Choroid plexus epithelial cell (primary cell): ENCODE results near the gene PRSS2.

ENCODE experiments used
- DNase-seq: peaks from one replicate; pipeline ENCODE4 v3.0.0-alpha.2; 2010; ENCODE audit warnings: low read depth
- H3K4me3 ChIP-seq: 2 replicates; pipeline ENCODE4 v1.5.1; 2011; ENCODE audit warnings: low read depth, mild to moderate bottlenecking, control low read depth, low read length, moderate library complexity
- CTCF ChIP-seq: conservative IDR thresholded peaks from 2 replicates; pipeline ENCODE4 v1.5.1; 2011; ENCODE audit warnings: low read depth, mild to moderate bottlenecking, control low read depth, inconsistent platforms, low read length, moderate library complexity

Gene PRSS2

GRCh38 chr7:142819530-142819929 is 48.8 kb downstream of the PRSS2 start:
- no peak overlapping the region for H3K4me3 ChIP-seq
- no peak for DNase-seq
- TF ChIP-seq CTCF, result no peak

- DNase-seq, result no peak
- H3K4me3 ChIP-seq, result no peak overlapping the region
- TF ChIP-seq CTCF, result no peak
Measured at GRCh38 chr7:142822714-142823113, 51.9 kb downstream of the PRSS2 start.
